ENCODE results near the gene LETM1. TPM values are rescaled to one million over a fixed set of nuclear protein-coding genes. Genes with fewer than 3 reads are reported as not detected.
A peak's percentile ranks its signal among the peaks of the same experiment; 100 is the strongest.

LETM1 gene
- total RNA-seq, 2 donors from 2014 or later = 45.7 to 52.4 TPM

DNA sequence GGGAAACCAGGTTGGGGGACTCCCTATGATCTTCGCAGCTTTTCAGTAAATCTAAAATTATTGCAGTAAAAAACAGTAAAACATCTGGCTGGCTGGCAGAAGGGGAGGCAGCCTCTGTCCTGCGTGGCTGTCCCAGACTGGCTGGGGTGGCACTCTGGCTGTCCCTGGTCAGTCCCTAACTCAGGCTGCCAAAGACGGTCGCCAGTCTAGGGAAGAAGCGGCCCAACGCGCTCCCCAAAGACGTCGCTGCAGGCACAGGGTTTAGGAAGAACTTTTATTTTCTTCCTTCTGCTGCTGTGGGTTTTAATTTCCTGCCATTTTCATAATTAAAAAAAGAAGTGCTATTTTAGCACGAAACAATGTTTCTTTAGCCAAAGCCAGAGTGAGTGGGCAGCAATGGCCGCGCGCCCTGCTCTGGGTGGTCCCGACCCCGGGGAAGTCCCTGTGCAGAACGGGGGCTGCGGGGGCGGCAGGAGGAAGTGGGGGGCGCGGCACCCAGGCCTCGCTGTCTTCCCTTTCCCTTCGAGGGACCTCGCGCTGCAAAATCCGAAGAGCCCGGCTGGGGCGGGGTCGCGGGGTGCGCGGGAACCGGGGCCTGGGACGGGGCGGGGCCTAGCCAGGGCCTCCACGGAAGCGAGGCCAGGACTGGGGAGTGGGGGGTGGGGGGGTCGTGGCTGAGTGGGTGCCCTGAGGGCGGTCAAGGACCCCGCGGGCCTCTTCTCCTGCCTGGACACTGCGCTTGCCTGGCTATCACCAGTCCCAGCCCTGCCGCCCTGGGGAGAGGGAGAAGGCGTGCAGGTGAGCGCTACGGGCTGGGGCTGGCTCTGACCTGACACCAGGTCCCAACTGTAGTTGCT, 6.3 kb upstream of the LETM1 start:
- H3K9ac ChIP-seq (ENCODE audit: extremely low read depth, low read length, poor library complexity, severe bottlenecking) = no peak overlapping the region
- TF ChIP-seq, protein P1, sequence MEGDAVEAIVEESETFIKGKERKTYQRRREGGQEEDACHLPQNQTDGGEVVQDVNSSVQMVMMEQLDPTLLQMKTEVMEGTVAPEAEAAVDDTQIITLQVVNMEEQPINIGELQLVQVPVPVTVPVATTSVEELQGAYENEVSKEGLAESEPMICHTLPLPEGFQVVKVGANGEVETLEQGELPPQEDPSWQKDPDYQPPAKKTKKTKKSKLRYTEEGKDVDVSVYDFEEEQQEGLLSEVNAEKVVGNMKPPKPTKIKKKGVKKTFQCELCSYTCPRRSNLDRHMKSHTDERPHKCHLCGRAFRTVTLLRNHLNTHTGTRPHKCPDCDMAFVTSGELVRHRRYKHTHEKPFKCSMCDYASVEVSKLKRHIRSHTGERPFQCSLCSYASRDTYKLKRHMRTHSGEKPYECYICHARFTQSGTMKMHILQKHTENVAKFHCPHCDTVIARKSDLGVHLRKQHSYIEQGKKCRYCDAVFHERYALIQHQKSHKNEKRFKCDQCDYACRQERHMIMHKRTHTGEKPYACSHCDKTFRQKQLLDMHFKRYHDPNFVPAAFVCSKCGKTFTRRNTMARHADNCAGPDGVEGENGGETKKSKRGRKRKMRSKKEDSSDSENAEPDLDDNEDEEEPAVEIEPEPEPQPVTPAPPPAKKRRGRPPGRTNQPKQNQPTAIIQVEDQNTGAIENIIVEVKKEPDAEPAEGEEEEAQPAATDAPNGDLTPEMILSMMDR (conservative IDR thresholded peaks at IDR 0.05) = no peak
- H3K4me3 ChIP-seq (ENCODE audit: low read length) = no peak overlapping the region
- H3K4me1 ChIP-seq (ENCODE audit: control insufficient read depth, insufficient read depth, low read length) = peaks cover 13% of the 10 kb centered on the region
- H3K9me3 Mint-ChIP-seq = no peaks in the 10 kb centered on the region
- peaks cover 90% of the 10 kb centered on the region for H3K27me3 Mint-ChIP-seq (ENCODE audit: insufficient read depth)
- peaks cover 64% of the 10 kb centered on the region for H3K27me3 ChIP-seq (ENCODE audit: control insufficient read depth, insufficient read depth, low read length, poor library complexity, severe bottlenecking)
- no peaks in the 10 kb centered on the region for H3K36me3 Mint-ChIP-seq (ENCODE audit: low read depth)
- H3K27ac Mint-ChIP-seq = no peak overlapping the region
- H3K27ac ChIP-seq (ENCODE audit: low read depth, low read length) = no peak overlapping the region
- H3K9me3 ChIP-seq (ENCODE audit: control insufficient read depth, low read length) = no peaks in the 10 kb centered on the region
- H3K4me3 Mint-ChIP-seq = peak overlapping the region; percentile 47
- peaks cover 18% of the 10 kb centered on the region for H3K4me1 Mint-ChIP-seq
- no peaks in the 10 kb centered on the region for H3K36me3 ChIP-seq (ENCODE audit: control insufficient read depth, insufficient read depth, low read length)
- DNase-seq = peak; percentile 67
- 44 to 69% methylated on average over 15 to 43 of the region's 45 CpGs for WGBS, 2 experiments (ENCODE audit: insufficient coverage in 1 of 2, insufficient read length in 1 of 2)

DNA sequence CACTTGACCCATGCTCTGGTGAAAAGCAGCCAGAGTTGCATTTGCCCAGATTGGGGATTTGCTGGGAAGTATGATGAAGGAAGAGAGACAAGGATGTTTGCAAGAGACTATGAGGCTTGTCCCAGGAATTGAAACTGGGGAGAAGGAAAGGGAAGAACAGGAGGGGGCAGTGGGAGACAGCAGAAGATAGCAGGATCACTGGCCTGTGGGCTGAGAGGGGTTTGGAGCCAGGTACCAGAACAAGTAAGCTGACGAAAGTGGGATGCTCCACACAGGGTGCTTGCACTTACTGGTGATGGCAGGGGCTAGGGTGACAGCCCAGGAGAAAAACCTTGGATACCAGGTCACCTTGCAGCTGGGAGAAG, 3.4 kb upstream of the LETM1 start:
- peaks cover 17% of the 10 kb centered on the region for H3K4me1 Mint-ChIP-seq

GRCh38 chr4:1857931-1858330, 2.0 kb upstream of the LETM1 start:
- Mint-ChIP-seq H3K4me1 (peaks cover 14% of the 10 kb centered on the region), H3K27me3 (ENCODE audit: insufficient read depth) (peaks cover 56% of the 10 kb centered on the region), H3K4me3 (no peak overlapping the region), H3K9me3 (no peaks in the 10 kb centered on the region), H3K27ac (no peak overlapping the region), H3K36me3 (ENCODE audit: low read depth) (peaks cover 2% of the 10 kb centered on the region)
- no peaks in the 10 kb centered on the region for H3K9me3 ChIP-seq (ENCODE audit: control insufficient read depth, low read length)
- no peaks in the 10 kb centered on the region for H3K36me3 ChIP-seq (ENCODE audit: control insufficient read depth, insufficient read depth, low read length)
- TF ChIP-seq, protein P1 (conservative IDR thresholded peaks at IDR 0.05) = no peak
- 82% methylated on average over 5 of the region's 5 CpGs; no CpG with 5 or more reads in 1 of the 2 experiments for WGBS, 2 experiments (ENCODE audit: insufficient coverage in 1 of 2, insufficient read length in 1 of 2)
- no peak for DNase-seq
- peaks cover 57% of the 10 kb centered on the region for H3K27me3 ChIP-seq (ENCODE audit: control insufficient read depth, insufficient read depth, low read length, poor library complexity, severe bottlenecking)
- no peak overlapping the region for H3K27ac ChIP-seq (ENCODE audit: low read depth, low read length)
- no peaks in the 10 kb centered on the region for H3K4me1 ChIP-seq (ENCODE audit: control insufficient read depth, insufficient read depth, low read length)
- no peak overlapping the region for H3K4me3 ChIP-seq (ENCODE audit: low read length)
- H3K9ac ChIP-seq (ENCODE audit: extremely low read depth, low read length, poor library complexity, severe bottlenecking) = no peak overlapping the region

More for the DNA sequence above, 3.4 kb upstream of the LETM1 start:
- Histone ChIP-seq H3K4me1 (ENCODE audit: control insufficient read depth, insufficient read depth, low read length) (peaks cover 7% of the 10 kb centered on the region), H3K36me3 (ENCODE audit: control insufficient read depth, insufficient read depth, low read length) (no peaks in the 10 kb centered on the region), H3K27ac (ENCODE audit: low read depth, low read length) (no peak overlapping the region), H3K27me3 (ENCODE audit: control insufficient read depth, insufficient read depth, low read length, poor library complexity, severe bottlenecking) (peaks cover 68% of the 10 kb centered on the region), H3K4me3 (ENCODE audit: low read length) (no peak overlapping the region), H3K9me3 (ENCODE audit: control insufficient read depth, low read length) (no peaks in the 10 kb centered on the region), H3K9ac (ENCODE audit: extremely low read depth, low read length, poor library complexity, severe bottlenecking) (no peak overlapping the region)
- 45 to 86% methylated on average over 1 of the region's 1 CpG for WGBS, 2 experiments (ENCODE audit: insufficient coverage in 1 of 2, insufficient read length in 1 of 2)
- TF ChIP-seq, protein P1 (conservative IDR thresholded peaks at IDR 0.05) = no peak
- no peaks in the 10 kb centered on the region for H3K36me3 Mint-ChIP-seq (ENCODE audit: low read depth)
- no peak overlapping the region for H3K27ac Mint-ChIP-seq
- H3K4me3 Mint-ChIP-seq = no peak overlapping the region
- H3K27me3 Mint-ChIP-seq (ENCODE audit: insufficient read depth) = peaks cover 70% of the 10 kb centered on the region
- DNase-seq = no peak
- no peaks in the 10 kb centered on the region for H3K9me3 Mint-ChIP-seq
